CD4-positive, alpha-beta T cell treated with Interleukin-10 for 1 hour (primary cell): ENCODE data around the gene SLC13A5.
"Not testable (repeated sequence)": the region's sequence is repeated elsewhere in the genome, so short reads cannot be mapped to it uniquely, and the experiment has no call there.

Experiments
- DNase-seq: peaks from one replicate; pipeline ENCODE4 v3.0.0-alpha.2; 2020

Gene SLC13A5

GRCh38 chr17:6658411-6658810 lies 54.8 kb downstream of the SLC13A5 start:
- not testable (repeated sequence) for DNase-seq

GRCh38 chr17:6657633-6658287 lies 55.4 kb downstream of the SLC13A5 start:
- DNase-seq: no peak

DNA sequence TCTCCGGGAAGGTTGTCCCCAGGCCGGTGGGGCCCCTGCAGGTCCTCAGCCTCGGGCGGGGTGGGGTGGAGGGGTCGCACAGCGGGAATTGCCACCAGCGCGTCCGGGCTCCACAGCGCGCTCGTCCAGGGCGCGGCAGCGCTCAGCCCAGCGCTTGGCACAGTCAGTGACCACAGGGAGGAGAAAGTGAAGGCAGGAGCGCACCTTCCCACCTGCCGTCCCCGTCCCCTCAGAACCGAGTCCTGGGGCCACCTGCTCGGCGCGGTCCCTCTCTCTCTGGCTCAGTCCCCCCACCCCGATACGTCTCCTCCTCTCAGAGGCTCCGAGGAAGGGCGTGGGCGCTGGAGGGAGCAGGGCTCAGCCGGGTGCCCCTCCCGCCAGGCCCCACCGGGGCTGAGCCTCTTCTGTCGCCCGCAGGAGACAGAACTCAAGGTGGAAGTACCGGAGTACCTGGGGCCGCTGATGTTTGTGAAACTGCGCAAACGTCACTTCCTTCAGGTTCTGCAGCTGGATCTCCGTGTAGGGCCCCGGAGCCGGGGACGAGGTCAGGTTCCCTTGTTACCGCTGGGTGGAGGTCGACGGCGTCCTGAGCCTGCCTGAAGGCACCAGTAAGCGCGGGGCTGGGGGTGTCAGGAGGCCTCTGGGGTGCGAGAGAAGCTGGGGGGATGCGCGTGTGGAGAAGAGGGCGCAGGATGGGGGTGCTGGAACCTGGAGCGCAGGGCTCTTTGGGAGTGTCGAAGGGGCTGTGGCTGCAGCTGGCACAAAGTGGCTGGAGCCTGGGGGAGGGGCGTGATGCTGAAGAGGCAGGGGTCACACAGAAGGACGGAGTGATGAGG lies 56.2 kb downstream of the SLC13A5 start:
- peak; percentile 66 for DNase-seq

- not testable (repeated sequence) for DNase-seq
Observed at GRCh38 chr17:6655732-6656361, 57.3 kb downstream of the SLC13A5 start.

GRCh38 chr17:6654841-6655731 lies 58.1 kb downstream of the SLC13A5 start:
- no peak for DNase-seq

GRCh38 chr17:6651919-6652452 lies 61.2 kb downstream of the SLC13A5 start:
- peak; percentile 49 for DNase-seq

- DNase-seq: peak; percentile 97
Observed at GRCh38 chr17:6651354-6651918, 61.7 kb downstream of the SLC13A5 start, which contains the start of the genes C17orf100 and MED31. Gene C17orf100, plus strand, starts transcription at chr17:6651762. Its CDS starts 152 bp downstream, at chr17:6651914. Gene MED31, minus strand, starts transcription at chr17:6651605. Its CDS starts 77 bp downstream, at chr17:6651528.

DNA sequence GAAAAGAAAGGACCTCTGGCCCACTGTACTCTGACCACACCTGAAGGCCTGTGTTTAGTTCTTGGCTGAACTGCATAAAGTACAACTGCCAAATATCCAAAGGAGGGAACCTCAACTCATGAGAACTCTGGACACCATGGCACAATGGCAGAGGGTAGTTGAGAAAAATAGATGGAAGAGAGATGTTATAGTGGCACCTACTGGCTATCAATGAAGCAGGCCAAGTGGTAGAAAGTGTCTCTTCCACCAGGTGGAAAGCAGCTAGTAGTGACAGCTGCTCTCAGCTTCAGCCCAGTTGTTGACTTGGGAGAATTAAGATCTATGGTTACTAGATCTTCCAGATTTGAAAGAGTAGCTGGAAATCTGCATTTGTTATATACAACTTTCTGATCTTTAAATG lies 65.0 kb downstream of the SLC13A5 start:
- peak; percentile 34 for DNase-seq

GRCh38 chr17:6643451-6644125 lies 69.6 kb downstream of the SLC13A5 start:
- no peak for DNase-seq

DNA sequence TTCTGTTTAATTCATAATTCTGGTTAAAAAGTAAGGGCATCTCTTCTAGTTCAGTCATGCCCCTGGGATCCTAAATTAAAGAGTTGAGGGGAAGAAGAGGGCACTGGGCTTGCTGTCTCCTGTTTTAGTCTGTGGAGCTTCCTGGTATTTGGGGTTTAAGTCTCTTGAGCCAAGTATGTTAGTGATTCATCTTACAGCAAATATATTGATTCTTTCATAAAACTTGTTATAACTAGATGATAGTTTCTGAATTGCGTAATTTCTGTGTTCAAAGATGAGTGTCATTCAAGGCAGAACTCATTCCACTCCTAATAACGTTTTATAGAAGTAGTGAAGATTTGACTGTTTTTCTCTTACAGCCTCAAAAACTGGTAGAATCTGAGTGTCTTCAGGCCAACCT lies 70.6 kb downstream of the SLC13A5 start:
- DNase-seq: no peak

GRCh38 chr17:6641247-6641863 lies 71.8 kb downstream of the SLC13A5 start:
- peak; percentile 21 for DNase-seq

GRCh38 chr17:6640536-6641246 lies 72.5 kb downstream of the SLC13A5 start, which contains the start of the genes KIAA0753 and TXNDC17:
Gene KIAA0753, minus strand, starts transcription at chr17:6640711. Its CDS starts 5,608 bp downstream, at chr17:6635103.
Gene TXNDC17, plus strand, starts transcription at chr17:6641060. Its CDS starts 23 bp downstream, at chr17:6641083.
- DNase-seq: peak; percentile 91

GRCh38 chr17:6639586-6640535 lies 73.3 kb downstream of the SLC13A5 start:
- DNase-seq: no peak

DNA sequence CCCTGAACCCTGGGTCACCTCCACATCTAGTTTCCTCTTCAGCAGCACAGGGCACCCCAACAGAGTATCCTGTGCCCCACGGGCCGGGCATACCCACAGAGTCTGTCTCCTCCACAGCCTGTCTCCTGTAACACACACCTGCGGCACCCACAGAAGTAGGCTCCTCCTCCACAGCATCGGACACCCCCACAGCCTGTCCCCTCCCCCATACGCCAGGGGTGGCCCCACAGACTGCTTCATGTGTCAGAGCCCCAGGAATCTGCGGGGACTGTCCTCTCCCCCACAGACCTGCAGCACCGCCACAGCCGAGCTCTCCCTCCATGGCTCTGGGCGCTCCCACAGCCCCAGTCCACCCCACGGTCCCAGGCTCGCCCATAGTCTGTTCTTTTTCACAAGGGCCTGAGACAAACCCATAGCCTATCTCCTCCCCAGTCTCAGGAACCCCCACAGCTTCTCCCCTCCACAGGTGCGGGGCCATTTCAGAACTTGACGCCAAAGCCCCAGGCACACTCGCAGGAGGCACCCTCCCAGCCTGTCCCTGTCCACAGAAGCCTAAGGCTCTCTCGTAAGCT lies 74.1 kb downstream of the SLC13A5 start:
- peak; percentile 13 for DNase-seq

GRCh38 chr17:6638046-6638908 lies 74.9 kb downstream of the SLC13A5 start:
- no peak for DNase-seq

GRCh38 chr17:6637458-6637840 lies 75.7 kb downstream of the SLC13A5 start:
- no peak for DNase-seq
